Erythroblast (primary cell): ENCODE measurements around the gene PCDHGA2.
"Not testable (repeated sequence)": the region's sequence is repeated elsewhere in the genome, so short reads cannot be mapped to it uniquely, and the experiment has no call there.

Source experiments
- GATA1 ChIP-seq: IDR thresholded peaks from 2 replicates; pipeline ENCODE4 v1.6.1; 2011; ENCODE audit warnings: low read depth, mild to moderate bottlenecking, control low read depth, low read length, moderate library complexity
- POLR2A ChIP-seq: IDR thresholded peaks from 2 replicates; pipeline ENCODE4 v1.6.1; 2011; ENCODE audit warnings: mild to moderate bottlenecking, low read length

DNA sequence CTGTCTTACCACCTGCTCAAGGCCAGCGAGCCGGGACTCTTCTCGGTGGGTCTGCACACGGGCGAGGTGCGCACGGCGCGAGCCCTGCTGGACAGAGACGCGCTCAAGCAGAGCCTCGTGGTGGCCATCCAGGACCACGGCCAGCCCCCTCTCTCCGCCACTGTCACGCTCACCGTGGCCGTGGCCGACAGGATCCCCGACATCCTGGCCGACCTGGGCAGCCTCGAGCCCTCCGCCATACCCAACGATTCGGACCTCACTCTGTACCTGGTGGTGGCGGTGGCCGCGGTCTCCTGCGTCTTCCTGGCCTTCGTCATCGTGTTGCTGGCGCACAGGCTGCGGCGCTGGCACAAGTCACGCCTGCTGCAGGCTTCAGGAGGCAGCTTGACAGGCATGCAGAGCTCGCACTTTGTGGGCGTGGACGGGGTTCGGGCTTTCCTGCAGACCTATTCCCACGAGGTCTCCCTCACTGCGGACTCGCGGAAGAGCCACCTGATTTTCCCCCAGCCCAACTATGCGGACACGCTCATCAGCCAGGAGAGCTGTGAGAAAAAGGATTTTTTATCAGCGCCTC lies 2.3 kb downstream of the PCDHGA2 start:
- not testable (repeated sequence) for TF ChIP-seq POLR2A, GATA1
